Fibroblast of the conjunctiva (primary cell): Measurements from ENCODE around the gene SSBP3.

Experiments used
- DNase-seq: peaks from one replicate; pipeline ENCODE4 v3.0.0-alpha.2; 2010; ENCODE audit warnings: low read depth

SSBP3 gene

GRCh38 chr1:54284781-54285529 lies 121.2 kb downstream of the SSBP3 start:
- no peak for DNase-seq

GRCh38 chr1:54283635-54284385 lies 122.4 kb downstream of the SSBP3 start:
- DNase-seq = no peak

- no peak for DNase-seq
Measured at GRCh38 chr1:54282101-54282847, 123.9 kb downstream of the SSBP3 start.

- no peak for DNase-seq
Measured at GRCh38 chr1:54280651-54281050, 125.5 kb downstream of the SSBP3 start.

GRCh38 chr1:54279457-54279856 lies 126.7 kb downstream of the SSBP3 start:
- DNase-seq = no peak

- no peak for DNase-seq
Measured at GRCh38 chr1:54278941-54279422, 127.2 kb downstream of the SSBP3 start.

- peak; percentile 44 for DNase-seq
Measured at GRCh38 chr1:54277451-54278341, 128.5 kb downstream of the SSBP3 start.

- no peak for DNase-seq
Measured at GRCh38 chr1:54276617-54277450, 129.4 kb downstream of the SSBP3 start.

GRCh38 chr1:54275349-54275748 lies 130.8 kb downstream of the SSBP3 start:
- peak; percentile 33 for DNase-seq

GRCh38 chr1:54274881-54275280 lies 131.3 kb downstream of the SSBP3 start:
- DNase-seq = no peak

GRCh38 chr1:54274448-54274847 lies 131.7 kb downstream of the SSBP3 start:
- DNase-seq = no peak

GRCh38 chr1:54273795-54274163 lies 132.4 kb downstream of the SSBP3 start:
- DNase-seq = no peak

GRCh38 chr1:54273092-54273794 lies 133.0 kb downstream of the SSBP3 start:
- DNase-seq = peak; percentile 81

GRCh38 chr1:54272772-54273091 lies 133.5 kb downstream of the SSBP3 start:
- no peak for DNase-seq

- DNase-seq = no peak
Measured at GRCh38 chr1:54272134-54272533, 134.1 kb downstream of the SSBP3 start.

- no peak for DNase-seq
Measured at GRCh38 chr1:54271341-54271740, 134.9 kb downstream of the SSBP3 start.

- DNase-seq = no peak
Measured at GRCh38 chr1:54270543-54270942, 135.7 kb downstream of the SSBP3 start.

GRCh38 chr1:54268762-54269297 lies 137.4 kb downstream of the SSBP3 start:
- no peak for DNase-seq

- DNase-seq = no peak
Measured at GRCh38 chr1:54267815-54268761, 138.1 kb downstream of the SSBP3 start.
